Cardiac muscle cell (in vitro differentiated cells and primary cell): ENCODE data around the gene CD80. TPM values are rescaled to one million over a fixed set of nuclear protein-coding genes. Genes with fewer than 3 reads are reported as not detected.

Experiments used
- DNase-seq, 2 donors: peaks; one replicate each; pipeline versions ENCODE4 v3.0.0 to v3.0.0-alpha.2; 2010 to 2017; ENCODE audit warnings: low read depth in 1 of 2, low spot score in 1 of 2
- H3K27ac ChIP-seq: fragments of 200-600 bp; sonication (generic); 2 replicates; pipeline ENCODE4 v1.5.1; 2016
- H3K27me3 ChIP-seq: fragments of 200-600 bp; sonication (generic); 2 replicates; pipeline ENCODE4 v1.6.0; 2016; ENCODE audit warnings: control low read depth
- H3K36me3 ChIP-seq: fragments of 200-600 bp; sonication (generic); 2 replicates; pipeline ENCODE4 v1.5.1; 2016; ENCODE audit warnings: control low read depth
- H3K4me1 ChIP-seq: fragments of 200-600 bp; sonication (generic); 2 replicates; pipeline ENCODE4 v1.8.1; 2017; ENCODE audit warnings: low read depth, mild to moderate bottlenecking, mixed run types
- H3K4me3 ChIP-seq: fragments of 200-600 bp; sonication (generic); 2 replicates; pipeline ENCODE4 v1.5.1; 2016; ENCODE audit warnings: mild to moderate bottlenecking
- H3K9me3 ChIP-seq: fragments of 200-600 bp; sonication (generic); 2 replicates; pipeline ENCODE4 v1.5.1; 2017; ENCODE audit warnings: low read depth, mild to moderate bottlenecking, control low read depth
- polyA plus RNA-seq: library from polyadenylated mRNA; unstranded; fragments of >200 nt; fragmentation: Nextera tagmentation; extraction: Ambion mirVana; gene quantifications from 2 replicates; pipeline ENCODE4 v1.2.1, GENCODE V29; 2016
- total RNA-seq: library from RNA; depleted of rRNA; stranded (reverse); fragments of >200 nt; gene quantifications from 2 replicates; pipeline ENCODE4 v1.2.3, GENCODE V29; 2016
- TF ChIP-seq, protein P1 (sequence below): IDR thresholded peaks from 2 replicates; pipeline ENCODE4 v1.5.1; 2012; ENCODE audit warnings: low read depth, mild to moderate bottlenecking, low read length

CD80 gene
- total and polyA plus RNA-seq, 2 experiments from 2014 or later: 0.39 TPM; not detected in 1

DNA sequence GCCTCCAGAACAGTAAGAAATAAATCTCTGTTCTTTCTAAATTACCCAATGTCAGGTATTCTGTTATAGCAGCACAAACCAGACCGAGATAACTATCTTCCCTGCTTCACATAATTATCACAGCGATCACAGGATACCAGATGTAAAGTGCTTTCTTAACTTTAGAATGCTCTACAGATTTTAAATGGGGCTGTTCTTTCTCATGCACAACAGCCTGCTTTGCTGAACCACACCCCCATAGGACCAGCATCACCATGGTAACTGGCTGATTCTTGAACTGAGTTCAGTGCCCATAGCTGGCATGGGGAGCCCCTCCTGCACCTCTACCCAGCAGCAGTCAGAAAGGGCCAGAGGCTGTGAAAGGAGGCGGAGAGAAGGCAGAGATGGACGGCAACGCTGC, 7.8 kb downstream of the CD80 start:
- DNase-seq: no peak
- no peaks in the 10 kb centered on the region for H3K9me3 ChIP-seq
- H3K36me3 ChIP-seq: no peaks in the 10 kb centered on the region
- TF ChIP-seq, protein P1, sequence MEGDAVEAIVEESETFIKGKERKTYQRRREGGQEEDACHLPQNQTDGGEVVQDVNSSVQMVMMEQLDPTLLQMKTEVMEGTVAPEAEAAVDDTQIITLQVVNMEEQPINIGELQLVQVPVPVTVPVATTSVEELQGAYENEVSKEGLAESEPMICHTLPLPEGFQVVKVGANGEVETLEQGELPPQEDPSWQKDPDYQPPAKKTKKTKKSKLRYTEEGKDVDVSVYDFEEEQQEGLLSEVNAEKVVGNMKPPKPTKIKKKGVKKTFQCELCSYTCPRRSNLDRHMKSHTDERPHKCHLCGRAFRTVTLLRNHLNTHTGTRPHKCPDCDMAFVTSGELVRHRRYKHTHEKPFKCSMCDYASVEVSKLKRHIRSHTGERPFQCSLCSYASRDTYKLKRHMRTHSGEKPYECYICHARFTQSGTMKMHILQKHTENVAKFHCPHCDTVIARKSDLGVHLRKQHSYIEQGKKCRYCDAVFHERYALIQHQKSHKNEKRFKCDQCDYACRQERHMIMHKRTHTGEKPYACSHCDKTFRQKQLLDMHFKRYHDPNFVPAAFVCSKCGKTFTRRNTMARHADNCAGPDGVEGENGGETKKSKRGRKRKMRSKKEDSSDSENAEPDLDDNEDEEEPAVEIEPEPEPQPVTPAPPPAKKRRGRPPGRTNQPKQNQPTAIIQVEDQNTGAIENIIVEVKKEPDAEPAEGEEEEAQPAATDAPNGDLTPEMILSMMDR: no peak
- H3K4me3 ChIP-seq: no peak overlapping the region
- no peak overlapping the region for H3K27ac ChIP-seq
- H3K27me3 ChIP-seq: no peaks in the 10 kb centered on the region
- no peaks in the 10 kb centered on the region for H3K4me1 ChIP-seq

DNA sequence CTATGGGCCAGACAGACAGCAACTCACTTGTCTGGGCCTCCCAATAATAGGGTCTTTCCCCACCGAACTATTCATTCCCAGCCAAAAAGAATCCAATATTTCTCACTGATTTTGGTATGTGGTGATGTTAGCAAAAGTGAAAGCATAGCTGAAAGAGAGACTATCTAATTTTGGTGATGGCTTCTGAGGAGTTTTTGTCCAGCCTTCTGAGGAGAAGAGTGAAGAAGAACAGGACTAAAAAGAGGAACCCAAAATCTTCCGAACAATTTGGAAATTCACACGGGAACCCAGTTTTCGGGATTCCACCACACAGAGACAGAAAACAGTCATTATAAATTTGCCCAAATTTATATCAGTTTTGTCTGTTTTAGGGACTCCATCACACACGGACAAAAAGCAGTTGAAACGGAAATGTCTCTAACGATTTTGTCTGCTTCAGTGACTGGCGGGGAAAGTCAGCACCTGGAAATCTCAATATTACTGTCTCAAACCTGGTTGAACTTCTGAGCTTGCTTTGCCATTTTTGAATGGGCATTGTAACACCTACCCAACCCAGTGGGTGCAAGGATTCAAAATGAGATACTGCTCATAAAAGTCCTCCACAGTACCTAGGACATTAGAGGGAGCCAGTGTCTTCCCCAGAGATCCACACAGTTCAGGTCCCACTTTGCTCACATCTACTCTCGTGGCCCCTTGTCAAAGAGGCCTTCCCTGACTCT, 9.1 kb downstream of the CD80 start:
- Histone ChIP-seq H3K9me3 (no peaks in the 10 kb centered on the region), H3K36me3 (no peaks in the 10 kb centered on the region), H3K27me3 (no peaks in the 10 kb centered on the region), H3K27ac (no peak overlapping the region), H3K4me1 (no peaks in the 10 kb centered on the region), H3K4me3 (no peak overlapping the region)
- DNase-seq: no peak
- TF ChIP-seq, protein P1: no peak

GRCh38 chr3:119548341-119548740, 11.1 kb downstream of the CD80 start:
- TF ChIP-seq, protein P1: no peak
- DNase-seq: no peak
- Histone ChIP-seq H3K4me1 (no peaks in the 10 kb centered on the region), H3K27me3 (no peaks in the 10 kb centered on the region), H3K36me3 (no peaks in the 10 kb centered on the region), H3K27ac (no peak overlapping the region), H3K9me3 (no peaks in the 10 kb centered on the region), H3K4me3 (no peak overlapping the region)

GRCh38 chr3:119547227-119547626, 12.2 kb downstream of the CD80 start:
- no peak overlapping the region for H3K27ac ChIP-seq
- DNase-seq: no peak
- H3K4me3 ChIP-seq: no peak overlapping the region
- H3K36me3 ChIP-seq: no peaks in the 10 kb centered on the region
- H3K27me3 ChIP-seq: no peaks in the 10 kb centered on the region
- TF ChIP-seq, protein P1: no peak
- H3K9me3 ChIP-seq: no peaks in the 10 kb centered on the region
- H3K4me1 ChIP-seq: no peaks in the 10 kb centered on the region

DNA sequence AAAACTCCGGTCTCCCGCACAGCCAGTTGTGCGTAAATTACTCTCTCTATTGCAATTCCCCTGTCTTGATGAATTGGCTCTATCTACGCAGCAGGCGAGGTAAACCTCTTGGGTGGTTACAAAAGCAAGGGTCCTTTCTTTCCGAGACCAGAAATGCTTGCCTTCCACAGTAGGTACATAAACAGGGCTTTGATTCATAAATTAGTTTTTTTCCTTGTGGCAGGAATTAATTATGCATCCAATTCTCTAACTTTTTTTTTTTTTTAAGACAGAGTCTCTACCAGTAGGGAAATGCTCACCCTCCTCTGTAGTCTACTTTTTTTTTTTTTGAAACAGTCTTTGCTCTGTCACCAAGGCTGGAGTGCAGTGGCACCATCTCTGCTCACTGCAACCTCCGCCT, 16.3 kb downstream of the CD80 start:
- Histone ChIP-seq H3K27ac (no peak overlapping the region), H3K4me3 (no peak overlapping the region), H3K9me3 (no peaks in the 10 kb centered on the region), H3K27me3 (no peaks in the 10 kb centered on the region), H3K36me3 (no peaks in the 10 kb centered on the region), H3K4me1 (no peaks in the 10 kb centered on the region)
- TF ChIP-seq, protein P1: no peak
- no peak for DNase-seq
